NCI-H1417 treated with DMSO at 0.1 percent for 48 hours (cell line): Measurements from ENCODE around the gene GNGT1.

Source experiments
- DNase-seq: peaks from one replicate; lab custom pipeline; 2025; lab: John Stamatoyannopoulos, UW

The GNGT1 gene

GRCh38 chr7:93943816-93944540 lies 37.6 kb downstream of the GNGT1 start:
- DNase-seq, result no peak

GRCh38 chr7:93944673-93945072 lies 38.3 kb downstream of the GNGT1 start:
- DNase-seq, result no peak

GRCh38 chr7:93945083-93945482 lies 38.7 kb downstream of the GNGT1 start:
- DNase-seq, result no peak

- no peak for DNase-seq
Observed at GRCh38 chr7:93945756-93946535, 39.6 kb downstream of the GNGT1 start.

- no peak for DNase-seq
Observed at GRCh38 chr7:93948106-93948505, 41.7 kb downstream of the GNGT1 start.

GRCh38 chr7:93948873-93949272 lies 42.5 kb downstream of the GNGT1 start:
- DNase-seq, result no peak

- no peak for DNase-seq
Observed at GRCh38 chr7:93949423-93949822, 43.1 kb downstream of the GNGT1 start.

- DNase-seq, result no peak
Observed at GRCh38 chr7:93955304-93955703, 48.9 kb downstream of the GNGT1 start.

GRCh38 chr7:93957767-93958166 lies 51.4 kb downstream of the GNGT1 start:
- DNase-seq, result no peak

GRCh38 chr7:93958216-93958615 lies 51.8 kb downstream of the GNGT1 start:
- no peak for DNase-seq

- DNase-seq, result no peak
Observed at GRCh38 chr7:93958651-93959050, 52.3 kb downstream of the GNGT1 start.
